K562 (cell line): ENCODE data around the gene ANXA3. TPM values are rescaled to one million over a fixed set of nuclear protein-coding genes. Genes with fewer than 3 reads are reported as not detected.

ENCODE experiments used
- AFF1 ChIP-seq, 2 experiments: fragments of 450-650 bp; IDR thresholded peaks; 2 replicates each; pipeline ENCODE4 v1.6.1; 2018; ENCODE audit warnings: mild to moderate bottlenecking in 2 of 2, low read depth in 1 of 2; ENCODE audit not compliant: partially characterized antibody in 2 of 2
- ARID3B ChIP-seq: fragments of 250-450 bp; sonication (Bioruptor Pico); IDR thresholded peaks from 2 replicates; pipeline ENCODE4 v1.4.0; 2020; ENCODE audit warnings: borderline replicate concordance
- CBX3 ChIP-seq, 2 experiments: IDR thresholded peaks; 1 replicate in 1 of 2; 2 replicates in 1 of 2; pipeline ENCODE4 v1.6.1; 2012; ENCODE audit warnings: inconsistent platforms in 2 of 2, low read length in 2 of 2, borderline replicate concordance in 1 of 2, control low read depth in 1 of 2
- EHMT2 ChIP-seq: fragments of 450-650 bp; IDR thresholded peaks from 2 replicates; pipeline ENCODE4 v1.6.1; 2018; ENCODE audit warnings: antibody characterized with exemption
- JUNB ChIP-seq: fragments of 450-650 bp; formaldehyde crosslinking; conservative IDR thresholded peaks from 2 replicates; pipeline ENCODE4 v1.4.0; 2020; ENCODE audit warnings: mild to moderate bottlenecking
- RBBP5 ChIP-seq: fragments of 200-600 bp; sonication (generic); IDR thresholded peaks from 2 replicates; pipeline ENCODE4 v1.6.1; 2012; ENCODE audit warnings: borderline replicate concordance, mild to moderate bottlenecking, low read length, control low read depth, inconsistent platforms; ENCODE audit not compliant: insufficient read depth, poor library complexity, severe bottlenecking
- SMAD2 ChIP-seq: fragments of 150-350 bp; IDR thresholded peaks from 2 replicates; pipeline ENCODE4 v1.6.1; 2014; ENCODE audit warnings: low read depth, mild to moderate bottlenecking, low read length
- TGIF2 ChIP-seq: sonication (generic); formaldehyde crosslinking; IDR thresholded peaks from 2 replicates; pipeline ENCODE4 v1.8.1; 2022; ENCODE audit warnings: mild to moderate bottlenecking, missing genetic modification reagents, moderate library complexity
- ZKSCAN1 ChIP-seq: fragments of 150-350 bp; IDR thresholded peaks from 2 replicates; pipeline ENCODE4 v1.6.1; 2016; ENCODE audit warnings: low read depth, low read length
- ZNF197 ChIP-seq: fragments of 200-800 bp; sonication (Bioruptor generic); IDR thresholded peaks from 2 replicates; pipeline ENCODE4 v1.6.1; 2016; ENCODE audit warnings: low read depth, missing genetic modification characterization, missing compliant biosample characterization
- polyA plus RNA-seq, 8 experiments: library from polyadenylated mRNA; depleted of rRNA in 4 of 8; stranded (reverse) in 5 of 8; unstranded in 3 of 8; fragments of >200 nt; fragmentation: Nextera tagmentation in 2 of 8; fragmentation: Illumina TruSeq in 1 of 8; extraction: Ambion mirVana in 2 of 8; extraction: Trizol in 1 of 8; gene quantifications; 2 replicates each; pipeline versions ENCODE4 v1.2.1 to v1.2.3, GENCODE V29; 2011 to 2014; ENCODE audit warnings: inconsistent platforms in 1 of 8, missing spikeins in 1 of 8
- total RNA-seq, 7 experiments: library from RNA; depleted of rRNA in 6 of 7; stranded (reverse); fragments of >200 nt in 6 of 7; fragmentation: Illumina TruSeq in 2 of 7; extraction: Trizol in 2 of 7; gene quantifications; 2 replicates each; pipeline versions ENCODE4 v1.2.1 to v1.2.3, GENCODE V29; 2011 to 2021; ENCODE audit warnings: low replicate concordance in 1 of 7
- TF ChIP-seq, protein P1 (sequence below): fragments of 200-800 bp; sonication (Bioruptor generic); IDR thresholded peaks from 2 replicates; pipeline ENCODE4 v1.6.1; 2016; ENCODE audit warnings: missing genetic modification characterization, missing compliant biosample characterization
- TF ChIP-seq, protein P2 (sequence below): sonication (generic); formaldehyde crosslinking; IDR thresholded peaks from 2 replicates; pipeline ENCODE4 v1.8.1; 2022; ENCODE audit warnings: missing genetic modification reagents
- TF ChIP-seq, protein P3 (sequence below): fragments of 250-450 bp; sonication (Bioruptor Pico); IDR thresholded peaks from 2 replicates; pipeline ENCODE4 v1.9.0; 2021; ENCODE audit warnings: mild to moderate bottlenecking
- TF ChIP-seq, protein P4 (sequence below): fragments of 250-450 bp; sonication (Bioruptor Pico); IDR thresholded peaks from 2 replicates; pipeline ENCODE4 v1.6.1; 2021; ENCODE audit warnings: mild to moderate bottlenecking

ANXA3 gene
- total and polyA plus RNA-seq, 9 of the 15 experiments (the other 6 are each of a cell fraction or from before 2014, with no cell fraction given): 6.3 to 15.5 (median 9.8) TPM

GRCh38 chr4:78621395-78621794 lies 69.8 kb downstream of the ANXA3 start (continued):
- TF ChIP-seq AFF1 (IDR thresholded peaks at IDR 0.05; ENCODE audit: low read depth in 1 of 2, partially characterized antibody in 2 of 2): no peak
- TF ChIP-seq, protein P1, sequence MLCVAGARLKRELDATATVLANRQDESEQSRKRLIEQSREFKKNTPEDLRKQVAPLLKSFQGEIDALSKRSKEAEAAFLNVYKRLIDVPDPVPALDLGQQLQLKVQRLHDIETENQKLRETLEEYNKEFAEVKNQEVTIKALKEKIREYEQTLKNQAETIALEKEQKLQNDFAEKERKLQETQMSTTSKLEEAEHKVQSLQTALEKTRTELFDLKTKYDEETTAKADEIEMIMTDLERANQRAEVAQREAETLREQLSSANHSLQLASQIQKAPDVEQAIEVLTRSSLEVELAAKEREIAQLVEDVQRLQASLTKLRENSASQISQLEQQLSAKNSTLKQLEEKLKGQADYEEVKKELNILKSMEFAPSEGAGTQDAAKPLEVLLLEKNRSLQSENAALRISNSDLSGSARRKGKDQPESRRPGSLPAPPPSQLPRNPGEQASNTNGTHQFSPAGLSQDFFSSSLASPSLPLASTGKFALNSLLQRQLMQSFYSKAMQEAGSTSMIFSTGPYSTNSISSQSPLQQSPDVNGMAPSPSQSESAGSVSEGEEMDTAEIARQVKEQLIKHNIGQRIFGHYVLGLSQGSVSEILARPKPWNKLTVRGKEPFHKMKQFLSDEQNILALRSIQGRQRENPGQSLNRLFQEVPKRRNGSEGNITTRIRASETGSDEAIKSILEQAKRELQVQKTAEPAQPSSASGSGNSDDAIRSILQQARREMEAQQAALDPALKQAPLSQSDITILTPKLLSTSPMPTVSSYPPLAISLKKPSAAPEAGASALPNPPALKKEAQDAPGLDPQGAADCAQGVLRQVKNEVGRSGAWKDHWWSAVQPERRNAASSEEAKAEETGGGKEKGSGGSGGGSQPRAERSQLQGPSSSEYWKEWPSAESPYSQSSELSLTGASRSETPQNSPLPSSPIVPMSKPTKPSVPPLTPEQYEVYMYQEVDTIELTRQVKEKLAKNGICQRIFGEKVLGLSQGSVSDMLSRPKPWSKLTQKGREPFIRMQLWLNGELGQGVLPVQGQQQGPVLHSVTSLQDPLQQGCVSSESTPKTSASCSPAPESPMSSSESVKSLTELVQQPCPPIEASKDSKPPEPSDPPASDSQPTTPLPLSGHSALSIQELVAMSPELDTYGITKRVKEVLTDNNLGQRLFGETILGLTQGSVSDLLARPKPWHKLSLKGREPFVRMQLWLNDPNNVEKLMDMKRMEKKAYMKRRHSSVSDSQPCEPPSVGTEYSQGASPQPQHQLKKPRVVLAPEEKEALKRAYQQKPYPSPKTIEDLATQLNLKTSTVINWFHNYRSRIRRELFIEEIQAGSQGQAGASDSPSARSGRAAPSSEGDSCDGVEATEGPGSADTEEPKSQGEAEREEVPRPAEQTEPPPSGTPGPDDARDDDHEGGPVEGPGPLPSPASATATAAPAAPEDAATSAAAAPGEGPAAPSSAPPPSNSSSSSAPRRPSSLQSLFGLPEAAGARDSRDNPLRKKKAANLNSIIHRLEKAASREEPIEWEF: no peak
- TF ChIP-seq, protein P2, sequence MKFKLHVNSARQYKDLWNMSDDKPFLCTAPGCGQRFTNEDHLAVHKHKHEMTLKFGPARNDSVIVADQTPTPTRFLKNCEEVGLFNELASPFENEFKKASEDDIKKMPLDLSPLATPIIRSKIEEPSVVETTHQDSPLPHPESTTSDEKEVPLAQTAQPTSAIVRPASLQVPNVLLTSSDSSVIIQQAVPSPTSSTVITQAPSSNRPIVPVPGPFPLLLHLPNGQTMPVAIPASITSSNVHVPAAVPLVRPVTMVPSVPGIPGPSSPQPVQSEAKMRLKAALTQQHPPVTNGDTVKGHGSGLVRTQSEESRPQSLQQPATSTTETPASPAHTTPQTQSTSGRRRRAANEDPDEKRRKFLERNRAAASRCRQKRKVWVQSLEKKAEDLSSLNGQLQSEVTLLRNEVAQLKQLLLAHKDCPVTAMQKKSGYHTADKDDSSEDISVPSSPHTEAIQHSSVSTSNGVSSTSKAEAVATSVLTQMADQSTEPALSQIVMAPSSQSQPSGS: no peak
- TF ChIP-seq, protein P3, sequence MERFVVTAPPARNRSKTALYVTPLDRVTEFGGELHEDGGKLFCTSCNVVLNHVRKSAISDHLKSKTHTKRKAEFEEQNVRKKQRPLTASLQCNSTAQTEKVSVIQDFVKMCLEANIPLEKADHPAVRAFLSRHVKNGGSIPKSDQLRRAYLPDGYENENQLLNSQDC: no peak
- TF ChIP-seq ZNF197: peak; percentile 86
- TF ChIP-seq ARID3B: no peak
- no peak for TF ChIP-seq TGIF2
- TF ChIP-seq ZKSCAN1: peak; percentile 60; the same call in 1 of the 2 replicates
- TF ChIP-seq SMAD2: no peak
- no peak for TF ChIP-seq EHMT2
- TF ChIP-seq, protein P4, sequence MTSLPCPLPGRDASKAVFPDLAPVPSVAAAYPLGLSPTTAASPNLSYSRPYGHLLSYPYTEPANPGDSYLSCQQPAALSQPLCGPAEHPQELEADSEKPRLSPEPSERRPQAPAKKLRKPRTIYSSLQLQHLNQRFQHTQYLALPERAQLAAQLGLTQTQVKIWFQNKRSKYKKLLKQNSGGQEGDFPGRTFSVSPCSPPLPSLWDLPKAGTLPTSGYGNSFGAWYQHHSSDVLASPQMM (CRISPR knock-in tag): no peak
- peak in 1 of 2 experiments; percentile 56; a peak in 1 of 3 replicates for TF ChIP-seq CBX3 (IDR thresholded peaks at IDR 0.05; ENCODE audit: borderline replicate concordance in 1 of 2, low read length in 2 of 2)
- TF ChIP-seq RBBP5: no peak
- TF ChIP-seq JUNB (CRISPR knock-in tag): no peak
